ENCODE data around the gene PRPF6. TPM values are rescaled to one million over a fixed set of nuclear protein-coding genes. Genes with fewer than 3 reads are reported as not detected.
"Not testable (repeated sequence)": the region's sequence is repeated elsewhere in the genome, so short reads cannot be mapped to it uniquely, and the experiment has no call there.

Gene PRPF6
- polyA plus RNA-seq, 4 donors = 35.3 to 61.2 (median 48.1) TPM

- WGBS, 3 donors = 10 to 20% (median 13%) methylated on average over 25 to 37 of the region's 37 CpGs
- H3K27ac ChIP-seq (ENCODE audit: low read depth in 1 of 3, low read length in 2 of 3) = no peak overlapping the region
- DNase-seq = peak; percentile 76 to 92
- H3K36me3 ChIP-seq (ENCODE audit: control insufficient read depth in 3 of 3, insufficient read depth in 2 of 3, low read depth in 1 of 3, low read length in 3 of 3) = peaks cover 0 to 16% (median 0%) of the 10 kb centered on the region in 3 donors
- H3K9me3 ChIP-seq (ENCODE audit: control insufficient read depth in 2 of 2, insufficient read depth in 1 of 2, low read depth in 1 of 2, low read length in 1 of 2) = no peaks in the 10 kb centered on the region
- no peak for FAIRE-seq
- H3K4me1 ChIP-seq (ENCODE audit: control insufficient read depth in 3 of 3, insufficient read depth in 2 of 3, low read depth in 1 of 3, low read length in 2 of 3) = peaks cover 0 to 13% (median 3%) of the 10 kb centered on the region in 3 donors
- H3K27me3 ChIP-seq (ENCODE audit: control insufficient read depth in 3 of 3, insufficient read depth in 3 of 3, low read length in 3 of 3) = peaks cover 0 to 7% (median 0%) of the 10 kb centered on the region in 3 donors
- H3K4me3 ChIP-seq (ENCODE audit: low read depth in 1 of 3, low read length in 3 of 3) = no peak overlapping the region
Measured at GRCh38 chr20:63973636-63974401, 7.1 kb upstream of the PRPF6 start.

- no peak for DNase-seq
Measured at GRCh38 chr20:63974402-63975200, 6.3 kb upstream of the PRPF6 start.

GRCh38 chr20:63976511-63976910 lies 4.4 kb upstream of the PRPF6 start:
- not testable (repeated sequence) for H3K9me3 ChIP-seq (ENCODE audit: control insufficient read depth in 2 of 2, insufficient read depth in 1 of 2, low read depth in 1 of 2, low read length in 1 of 2); H3K4me3 ChIP-seq (ENCODE audit: low read depth in 1 of 3, low read length in 3 of 3); H3K27me3 ChIP-seq (ENCODE audit: control insufficient read depth in 3 of 3, insufficient read depth in 3 of 3, low read length in 3 of 3); DNase-seq; FAIRE-seq; H3K27ac ChIP-seq (ENCODE audit: low read depth in 1 of 3, low read length in 2 of 3)
- peaks cover 0 to 16% (median 0%) of the 10 kb centered on the region in 3 donors for H3K36me3 ChIP-seq (ENCODE audit: control insufficient read depth in 3 of 3, insufficient read depth in 2 of 3, low read depth in 1 of 3, low read length in 3 of 3)
- H3K4me1 ChIP-seq (ENCODE audit: control insufficient read depth in 3 of 3, insufficient read depth in 2 of 3, low read depth in 1 of 3, low read length in 2 of 3) = peaks cover 0 to 17% (median 4%) of the 10 kb centered on the region in 3 donors
- WGBS, 3 donors = 90 to 94% (median 91%) methylated on average over 7 of the region's 7 CpGs

More at GRCh38 chr20:63974402-63975200, 6.3 kb upstream of the PRPF6 start:
- WGBS, 3 donors = 70 to 73% (median 71%) methylated on average over 18 to 19 of the region's 19 CpGs
- H3K27me3 ChIP-seq (ENCODE audit: control insufficient read depth in 3 of 3, insufficient read depth in 3 of 3, low read length in 3 of 3) = peaks cover 0 to 7% (median 0%) of the 10 kb centered on the region in 3 donors
- no peak overlapping the region for H3K27ac ChIP-seq (ENCODE audit: low read depth in 1 of 3, low read length in 2 of 3)
- no peak overlapping the region for H3K4me3 ChIP-seq (ENCODE audit: low read depth in 1 of 3, low read length in 3 of 3)
- H3K9me3 ChIP-seq (ENCODE audit: control insufficient read depth in 2 of 2, insufficient read depth in 1 of 2, low read depth in 1 of 2, low read length in 1 of 2) = no peaks in the 10 kb centered on the region
- peaks cover 0 to 9% (median 0%) of the 10 kb centered on the region in 3 donors for H3K4me1 ChIP-seq (ENCODE audit: control insufficient read depth in 3 of 3, insufficient read depth in 2 of 3, low read depth in 1 of 3, low read length in 2 of 3)
- peaks cover 0 to 16% (median 0%) of the 10 kb centered on the region in 3 donors for H3K36me3 ChIP-seq (ENCODE audit: control insufficient read depth in 3 of 3, insufficient read depth in 2 of 3, low read depth in 1 of 3, low read length in 3 of 3)
- no peak for FAIRE-seq

- Histone ChIP-seq H3K9me3 (ENCODE audit: control insufficient read depth in 2 of 2, insufficient read depth in 1 of 2, low read depth in 1 of 2, low read length in 1 of 2) (no peaks in the 10 kb centered on the region), H3K27me3 (ENCODE audit: control insufficient read depth in 3 of 3, insufficient read depth in 3 of 3, low read length in 3 of 3) (no peaks in the 10 kb centered on the region), H3K36me3 (ENCODE audit: control insufficient read depth in 3 of 3, insufficient read depth in 2 of 3, low read depth in 1 of 3, low read length in 3 of 3) (peaks cover 0 to 16% (median 0%) of the 10 kb centered on the region in 3 donors), H3K27ac (ENCODE audit: low read depth in 1 of 3, low read length in 2 of 3) (no peak overlapping the region), H3K4me1 (ENCODE audit: control insufficient read depth in 3 of 3, insufficient read depth in 2 of 3, low read depth in 1 of 3, low read length in 2 of 3) (peaks cover 2 to 21% (median 10%) of the 10 kb centered on the region in 3 donors), H3K4me3 (ENCODE audit: low read depth in 1 of 3, low read length in 3 of 3) (no peak overlapping the region)
- no peak for DNase-seq
- no peak for FAIRE-seq
- 89 to 93% (median 90%) methylated on average over 16 to 18 of the region's 18 CpGs for WGBS, 3 donors
Measured at GRCh38 chr20:63976980-63977738, 3.8 kb upstream of the PRPF6 start.

- FAIRE-seq (no peak), DNase-seq (peak; percentile 29 to 46)
- 50 to 69% (median 59%) methylated on average over 16 of the region's 16 CpGs for WGBS, 3 donors
- H3K27ac ChIP-seq (ENCODE audit: low read depth in 1 of 3, low read length in 2 of 3) = peak overlapping the region in 1 of 3 donors; percentile 76
- no peak overlapping the region for H3K4me3 ChIP-seq (ENCODE audit: low read depth in 1 of 3, low read length in 3 of 3)
- no peaks in the 10 kb centered on the region for H3K9me3 ChIP-seq (ENCODE audit: control insufficient read depth in 2 of 2, insufficient read depth in 1 of 2, low read depth in 1 of 2, low read length in 1 of 2)
- peaks cover 2 to 21% (median 10%) of the 10 kb centered on the region in 3 donors for H3K4me1 ChIP-seq (ENCODE audit: control insufficient read depth in 3 of 3, insufficient read depth in 2 of 3, low read depth in 1 of 3, low read length in 2 of 3)
- H3K27me3 ChIP-seq (ENCODE audit: control insufficient read depth in 3 of 3, insufficient read depth in 3 of 3, low read length in 3 of 3) = no peaks in the 10 kb centered on the region
- peaks cover 0 to 17% (median 0%) of the 10 kb centered on the region in 3 donors for H3K36me3 ChIP-seq (ENCODE audit: control insufficient read depth in 3 of 3, insufficient read depth in 2 of 3, low read depth in 1 of 3, low read length in 3 of 3)
Measured at GRCh38 chr20:63977739-63978276, 3.1 kb upstream of the PRPF6 start.

GRCh38 chr20:63978319-63979228 lies 2.4 kb upstream of the PRPF6 start:
- Histone ChIP-seq H3K4me1 (ENCODE audit: control insufficient read depth in 3 of 3, insufficient read depth in 2 of 3, low read depth in 1 of 3, low read length in 2 of 3) (peaks cover 2 to 21% (median 10%) of the 10 kb centered on the region in 3 donors), H3K9me3 (ENCODE audit: control insufficient read depth in 2 of 2, insufficient read depth in 1 of 2, low read depth in 1 of 2, low read length in 1 of 2) (no peaks in the 10 kb centered on the region), H3K27me3 (ENCODE audit: control insufficient read depth in 3 of 3, insufficient read depth in 3 of 3, low read length in 3 of 3) (no peaks in the 10 kb centered on the region), H3K27ac (ENCODE audit: low read depth in 1 of 3, low read length in 2 of 3) (peak overlapping the region; percentile 53 to 76 (median 61)), H3K4me3 (ENCODE audit: low read depth in 1 of 3, low read length in 3 of 3) (peak overlapping the region; percentile 55 to 78 (median 72)), H3K36me3 (ENCODE audit: control insufficient read depth in 3 of 3, insufficient read depth in 2 of 3, low read depth in 1 of 3, low read length in 3 of 3) (peaks cover 0 to 21% (median 0%) of the 10 kb centered on the region in 3 donors)
- FAIRE-seq = no peak
- WGBS, 3 donors = 8 to 9% (median 9%) methylated on average over 46 to 52 of the region's 52 CpGs
- peak; percentile 78 to 86 for DNase-seq

GRCh38 chr20:63979229-63979556 lies 1.7 kb upstream of the PRPF6 start:
- no peaks in the 10 kb centered on the region for H3K9me3 ChIP-seq (ENCODE audit: control insufficient read depth in 2 of 2, insufficient read depth in 1 of 2, low read depth in 1 of 2, low read length in 1 of 2)
- H3K36me3 ChIP-seq (ENCODE audit: control insufficient read depth in 3 of 3, insufficient read depth in 2 of 3, low read depth in 1 of 3, low read length in 3 of 3) = peaks cover 0 to 27% (median 2%) of the 10 kb centered on the region in 3 donors
- no peak for DNase-seq
- no peak for FAIRE-seq
- peak overlapping the region; percentile 55 to 78 (median 72) for H3K4me3 ChIP-seq (ENCODE audit: low read depth in 1 of 3, low read length in 3 of 3)
- 0 to 1% (median 1%) methylated on average over 20 to 47 of the region's 47 CpGs for WGBS, 3 donors
- H3K27ac ChIP-seq (ENCODE audit: low read depth in 1 of 3, low read length in 2 of 3) = peak overlapping the region; percentile 53 to 76 (median 61)
- no peaks in the 10 kb centered on the region for H3K27me3 ChIP-seq (ENCODE audit: control insufficient read depth in 3 of 3, insufficient read depth in 3 of 3, low read length in 3 of 3)
- peaks cover 2 to 21% (median 10%) of the 10 kb centered on the region in 3 donors for H3K4me1 ChIP-seq (ENCODE audit: control insufficient read depth in 3 of 3, insufficient read depth in 2 of 3, low read depth in 1 of 3, low read length in 2 of 3)
